HG03095 (cell line): ENCODE measurements around the gene KMT2D.

Experiments used
- ATAC-seq: cut with Tn5 transposase; IDR thresholded peaks from one replicate; pipeline ENCODE4 v1.9.1; 2021; ENCODE audit warnings: moderate library complexity; ENCODE audit not compliant: unreplicated experiment

The KMT2D gene

DNA sequence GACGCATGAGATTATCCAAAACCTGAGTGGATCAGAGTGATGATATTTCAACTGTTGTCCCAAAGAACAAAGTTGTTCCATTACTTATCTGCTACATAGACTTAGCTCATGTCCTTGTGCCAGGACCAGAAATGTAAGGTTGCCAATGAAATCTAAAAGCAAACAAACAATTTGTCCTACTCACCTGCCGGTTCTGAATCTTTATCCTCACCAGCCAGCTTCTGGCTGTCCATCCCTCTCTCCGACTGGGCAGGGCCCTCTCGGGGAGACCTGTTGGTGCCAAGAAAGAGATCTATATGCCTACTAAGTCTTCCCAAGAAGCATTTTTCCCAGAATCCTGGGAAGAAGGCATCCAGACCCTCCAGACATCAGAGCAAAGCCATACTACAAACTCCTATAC is 5.5 kb downstream of the KMT2D start:
- ATAC-seq, result no peak

DNA sequence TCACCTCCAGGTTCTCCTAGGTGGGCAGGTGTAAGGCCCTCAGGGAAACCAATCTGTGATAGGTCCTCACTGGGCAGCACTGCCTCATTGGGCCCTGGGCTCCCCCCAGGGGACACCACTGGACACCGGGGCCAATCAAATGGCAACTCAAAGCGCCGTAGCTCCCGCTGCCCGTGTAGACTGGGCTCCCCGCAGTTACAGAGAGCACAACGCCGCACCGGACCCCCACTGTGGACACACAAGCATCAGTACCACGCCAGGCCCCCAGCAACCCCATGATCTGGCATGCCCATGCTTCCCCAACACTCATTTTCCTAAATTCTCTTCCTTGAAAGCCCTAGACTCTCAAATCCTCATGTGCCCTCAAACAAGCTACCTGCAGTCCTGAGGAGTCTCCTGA is 6.1 kb downstream of the KMT2D start:
- ATAC-seq, result no peak

DNA sequence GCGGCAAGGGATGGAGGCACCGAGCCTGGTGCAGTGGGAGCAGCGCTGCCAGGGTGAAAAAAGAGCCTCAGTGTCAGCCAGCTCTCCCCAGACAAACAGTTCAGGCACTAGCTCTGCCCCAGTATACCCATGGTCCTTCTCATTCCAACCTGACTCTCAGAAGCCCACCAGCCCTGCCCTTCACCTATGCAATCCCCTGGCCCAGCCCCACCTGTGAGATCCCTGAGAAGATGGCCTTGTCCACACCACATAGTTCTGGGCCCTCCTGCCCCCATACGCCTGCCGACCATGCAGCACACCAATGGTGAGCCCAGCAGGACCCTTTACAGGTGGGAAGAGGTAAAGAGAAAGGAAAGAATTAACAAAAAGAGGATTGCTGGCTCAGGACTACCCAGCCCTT is 6.5 kb downstream of the KMT2D start:
- no peak for ATAC-seq

GRCh38 chr12:49052451-49053208 is 8.0 kb downstream of the KMT2D start:
- no peak for ATAC-seq

GRCh38 chr12:49051777-49052438 is 8.7 kb downstream of the KMT2D start:
- no peak for ATAC-seq

- ATAC-seq, result no peak
Measured at GRCh38 chr12:49051373-49051764, 9.2 kb downstream of the KMT2D start.

- ATAC-seq, result no peak
Measured at GRCh38 chr12:49050507-49051372, 9.9 kb downstream of the KMT2D start.

- no peak for ATAC-seq
Measured at GRCh38 chr12:49049566-49050224, 10.9 kb downstream of the KMT2D start.

- no peak for ATAC-seq
Measured at GRCh38 chr12:49048953-49049352, 11.6 kb downstream of the KMT2D start.

DNA sequence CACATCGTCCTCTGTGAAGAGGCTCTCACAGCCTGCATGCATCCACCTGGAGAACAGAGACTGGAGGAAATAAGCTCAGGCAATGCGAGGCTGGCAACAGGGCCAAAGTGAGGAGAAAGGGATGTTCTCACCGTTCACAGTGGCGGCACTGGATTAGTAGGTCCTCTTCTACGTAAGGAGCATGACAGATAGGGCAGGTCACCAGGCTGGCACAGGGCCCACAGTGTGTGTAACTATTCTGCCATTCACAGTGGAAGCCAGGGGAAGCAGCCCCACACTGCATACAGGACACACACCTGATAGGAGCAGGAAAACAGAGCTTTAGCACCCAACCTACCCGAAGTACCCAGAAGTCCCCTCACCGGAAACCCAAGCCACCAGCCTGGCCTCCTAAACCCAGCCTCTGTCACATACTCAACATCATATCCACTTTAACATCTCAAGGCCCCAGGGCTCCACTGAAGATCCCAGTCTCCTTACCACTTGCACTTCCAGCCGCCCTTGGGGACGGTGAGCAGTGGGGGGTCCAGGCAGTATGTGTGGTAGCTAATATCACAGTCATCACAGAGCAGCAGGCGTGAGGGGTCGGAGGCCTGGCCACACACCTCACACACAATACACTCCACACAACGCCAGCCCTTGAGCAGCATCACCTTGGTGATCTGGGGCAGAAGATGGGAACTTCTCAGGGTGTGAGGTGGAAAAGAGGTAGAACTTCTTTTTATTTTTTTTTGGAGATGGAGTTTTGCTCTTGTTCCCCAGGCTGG is 14.3 kb downstream of the KMT2D start:
- no peak for ATAC-seq

DNA sequence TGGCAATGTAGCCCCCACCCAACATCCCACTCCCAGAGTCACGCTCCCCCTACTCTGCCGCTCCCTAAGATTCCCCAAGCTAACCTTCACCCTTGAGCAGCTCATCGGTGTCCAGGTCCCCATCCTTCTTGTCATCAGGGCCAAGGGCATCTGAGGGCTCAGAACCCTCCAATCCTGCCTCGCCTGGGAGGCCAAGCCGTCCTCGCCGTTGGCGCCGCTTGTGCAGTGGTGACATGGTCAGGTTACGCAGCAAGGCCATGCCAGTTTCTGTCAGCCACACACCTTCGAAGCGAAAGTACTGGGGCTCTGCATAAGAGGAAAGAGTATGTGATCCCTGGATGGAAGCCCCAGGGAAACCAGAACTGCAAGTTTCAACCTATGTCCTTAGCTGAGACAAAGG is 15.9 kb downstream of the KMT2D start:
- ATAC-seq, result no peak

DNA sequence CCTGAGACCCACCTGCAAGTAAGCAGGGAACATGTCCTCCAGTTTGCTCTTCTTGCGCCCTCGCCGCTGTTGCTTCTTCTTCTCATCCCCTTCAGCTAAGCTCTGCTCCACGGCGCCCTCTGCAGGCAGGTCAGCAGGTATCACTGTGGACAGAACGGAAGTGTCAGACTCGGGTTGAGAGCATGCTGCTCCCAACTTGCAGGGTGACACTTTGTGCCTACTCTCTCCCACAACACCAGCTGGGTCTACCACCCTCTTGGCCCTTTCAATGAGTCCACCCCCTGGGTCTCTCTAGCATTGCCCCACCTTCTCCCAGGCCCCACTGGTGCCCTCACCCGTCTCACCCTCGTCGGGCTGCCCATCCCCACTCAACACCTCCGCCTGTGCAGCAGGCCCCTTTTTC is 16.7 kb downstream of the KMT2D start:
- no peak for ATAC-seq

DNA sequence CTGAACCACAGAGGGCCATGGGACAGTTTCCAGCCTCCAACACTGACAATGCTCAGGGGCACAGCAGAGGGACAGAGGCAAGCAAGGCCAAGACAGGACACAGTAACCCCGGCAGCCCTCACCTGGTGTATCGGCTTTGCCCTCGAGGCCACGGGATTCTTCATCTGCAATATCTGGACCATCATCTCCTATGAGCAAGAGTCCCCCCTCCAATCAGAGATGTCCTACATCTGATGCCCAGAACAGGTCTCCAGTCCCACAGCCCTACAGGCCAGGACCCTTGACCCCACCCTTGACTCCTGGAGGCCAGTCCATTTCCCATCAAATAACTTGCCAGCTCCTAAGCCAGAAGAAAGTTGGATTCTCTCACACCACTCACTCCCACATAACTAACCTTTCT is 17.4 kb downstream of the KMT2D start:
- no peak for ATAC-seq

DNA sequence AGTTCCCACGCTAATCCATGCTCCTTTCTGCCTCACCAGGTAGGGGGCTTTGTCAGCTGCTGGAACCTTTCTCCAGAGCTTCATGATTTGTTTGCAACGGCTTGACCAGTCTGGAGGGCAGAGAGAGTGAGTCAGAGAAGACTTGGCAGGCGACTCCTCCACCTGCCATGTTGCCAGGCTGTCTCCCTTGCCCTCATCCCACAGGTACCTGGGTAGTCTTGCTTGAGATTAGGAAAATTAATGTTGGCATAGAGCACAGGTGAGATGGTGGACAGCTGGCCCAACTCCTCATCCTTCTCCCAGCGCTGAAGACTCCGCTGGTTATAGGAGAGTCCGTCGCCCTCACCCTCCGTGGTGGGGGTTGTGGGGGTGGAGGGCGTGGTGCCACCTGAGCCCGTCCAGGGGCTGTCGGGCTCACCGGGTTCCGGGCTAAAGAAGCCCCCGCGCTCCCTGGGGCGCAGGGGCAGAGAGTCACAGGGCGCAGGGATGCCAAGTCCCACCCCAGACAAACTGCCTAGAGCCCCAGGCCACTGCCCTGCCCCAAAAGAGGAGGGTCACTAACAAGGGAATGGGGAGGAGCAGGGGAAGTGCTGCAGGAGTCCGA is 18.6 kb downstream of the KMT2D start:
- no peak for ATAC-seq

GRCh38 chr12:49041036-49041880 is 19.3 kb downstream of the KMT2D start:
- ATAC-seq, result no peak

DNA sequence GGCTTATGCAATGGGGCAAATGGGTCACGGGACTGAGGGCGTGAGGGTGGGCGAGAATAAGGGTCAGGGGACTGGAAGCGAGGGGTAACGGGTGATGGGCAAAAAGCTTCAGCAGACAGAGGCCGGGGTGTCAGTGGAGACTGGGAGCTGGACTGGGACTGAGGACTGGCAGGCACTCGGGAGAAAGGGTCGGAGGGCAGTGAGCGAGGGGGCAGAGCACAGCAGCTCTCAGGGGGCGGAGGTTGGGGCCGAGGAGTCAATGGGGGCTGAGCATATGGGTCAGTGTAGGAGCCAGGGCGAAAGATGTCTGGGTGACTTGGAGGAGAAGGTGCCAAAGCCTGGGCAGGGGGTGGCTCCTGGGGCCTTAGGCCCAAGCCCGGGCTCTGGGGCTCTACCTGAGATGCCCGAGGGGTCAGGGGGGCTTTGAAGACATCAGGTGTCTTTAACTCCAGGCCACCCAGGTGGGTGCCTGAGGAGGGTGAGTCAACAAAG is 20.2 kb downstream of the KMT2D start:
- no peak for ATAC-seq

DNA sequence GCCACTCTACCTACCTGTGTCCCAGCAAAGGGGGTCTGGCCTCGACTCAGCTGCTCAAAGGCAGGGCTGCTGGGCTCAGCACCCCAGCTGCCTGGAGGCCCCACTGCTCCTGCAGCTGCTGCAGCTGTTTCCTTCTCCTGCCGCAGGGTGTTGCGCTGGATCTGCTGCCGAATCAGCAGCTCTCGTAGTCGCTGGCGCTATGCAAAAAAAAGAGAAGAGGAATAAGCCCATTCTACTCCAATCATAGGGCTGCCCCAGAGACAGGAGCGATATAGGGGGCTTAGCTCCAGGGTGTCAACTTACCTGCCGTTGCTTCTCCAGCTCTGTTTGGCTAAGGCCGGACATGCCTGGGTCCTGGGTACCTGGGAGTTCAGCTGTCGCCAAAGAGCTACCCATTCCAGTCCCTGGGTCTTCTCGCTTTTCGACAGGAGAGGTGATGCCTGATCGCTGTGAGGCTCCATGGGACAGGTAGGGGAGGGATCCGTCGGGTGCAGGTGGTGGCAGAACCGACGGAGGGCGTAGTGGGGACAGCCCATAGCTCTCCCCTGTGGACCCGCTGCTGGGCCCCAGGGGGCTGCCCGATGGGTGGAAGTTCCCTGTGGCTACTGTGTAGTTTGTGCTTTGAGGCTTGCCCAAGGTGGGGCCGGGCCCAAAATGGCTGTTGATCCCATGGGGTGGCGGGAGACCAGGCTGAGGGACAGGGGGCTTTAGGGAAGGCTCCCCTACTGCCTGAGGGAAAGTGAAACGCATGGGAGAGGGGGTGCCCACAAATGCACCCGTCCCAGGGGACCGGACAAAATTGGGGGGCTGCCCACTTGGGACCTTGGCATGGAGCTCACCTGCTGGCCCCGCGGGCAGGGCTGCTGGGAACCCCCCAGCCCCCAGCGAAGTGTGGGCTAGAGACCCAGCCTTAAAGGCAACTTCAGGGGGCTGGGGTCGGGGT is 20.9 kb downstream of the KMT2D start:
- ATAC-seq, result no peak
